GM21619 (cell line): ENCODE data around the gene UBR3.

Experiments used
- ATAC-seq: cut with Tn5 transposase; IDR thresholded peaks from one replicate; pipeline ENCODE4 v1.9.1; 2021; ENCODE audit not compliant: unreplicated experiment

UBR3 gene

DNA sequence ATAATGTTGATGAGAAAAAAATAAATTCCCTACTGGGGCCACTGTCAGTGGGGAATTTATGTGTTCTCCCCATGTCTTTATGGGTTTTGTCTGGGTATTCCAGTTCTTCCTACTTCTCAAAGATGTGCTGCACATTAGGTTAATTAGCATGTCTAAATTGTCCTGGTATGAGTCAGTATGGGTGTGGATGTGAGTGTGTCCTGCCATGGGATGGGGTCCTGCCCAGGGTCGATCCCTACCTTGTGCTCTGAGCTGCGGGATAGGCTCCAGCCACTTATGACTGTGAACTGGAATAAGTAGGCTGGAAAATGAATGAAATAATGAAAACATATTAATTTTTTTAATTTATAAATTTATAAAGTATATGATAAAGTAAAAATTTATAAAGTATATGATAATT lies 167.5 kb downstream of the UBR3 start:
- ATAC-seq = no peak

DNA sequence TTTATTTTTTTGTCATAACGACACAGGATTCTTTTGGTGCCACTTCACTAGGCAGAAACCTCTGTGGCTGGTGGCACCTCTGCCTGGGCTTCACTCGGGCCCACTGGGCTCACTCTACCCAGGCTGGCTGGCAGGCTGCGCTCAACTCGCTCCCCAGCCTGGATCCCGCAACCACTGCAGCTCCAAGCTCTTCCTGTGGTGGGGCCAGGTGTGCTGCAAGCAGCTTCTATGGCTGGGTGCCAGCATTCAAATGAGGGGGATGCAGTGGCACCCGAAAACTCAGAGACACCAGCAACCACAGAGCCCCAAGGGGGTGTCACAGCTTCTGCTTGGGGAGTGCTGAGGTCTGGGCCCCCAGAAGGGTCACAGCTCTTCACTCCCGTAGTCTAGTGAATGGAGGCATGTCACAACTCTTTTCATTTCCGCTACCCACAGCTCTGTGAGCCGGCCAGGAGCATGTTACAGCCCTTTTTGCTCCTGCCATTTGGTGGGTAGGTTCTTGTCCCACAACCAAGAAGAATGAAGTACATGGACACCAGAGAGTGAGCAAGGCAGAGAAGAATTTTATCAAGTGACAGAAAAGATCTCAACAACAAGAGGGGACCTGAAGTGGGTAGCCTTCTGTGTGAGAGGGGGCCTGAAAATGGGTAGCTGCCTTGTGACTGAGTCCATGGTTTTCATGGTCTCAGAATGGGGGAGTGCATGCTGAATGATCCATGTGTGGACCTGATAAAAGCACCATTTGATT lies 170.1 kb downstream of the UBR3 start:
- no peak for ATAC-seq

DNA sequence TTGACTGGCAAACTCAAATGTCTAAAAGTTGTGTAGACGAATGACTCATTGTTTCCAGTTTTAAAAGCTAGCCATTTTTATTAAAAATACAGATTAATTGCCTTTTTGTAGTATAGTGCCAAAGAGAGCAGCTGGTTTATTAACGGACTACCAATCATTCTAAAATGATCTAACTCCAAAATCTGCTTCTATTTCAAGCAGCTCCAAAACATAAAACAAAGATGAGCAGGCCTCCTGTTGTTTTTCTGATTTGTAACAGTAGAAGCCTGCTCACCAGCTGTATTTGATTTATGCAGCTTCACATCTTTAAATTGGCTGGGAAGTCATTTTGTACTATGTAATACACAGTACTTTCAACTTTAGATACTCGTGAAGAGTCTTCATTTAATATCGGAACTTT lies 171.8 kb downstream of the UBR3 start:
- no peak for ATAC-seq

DNA sequence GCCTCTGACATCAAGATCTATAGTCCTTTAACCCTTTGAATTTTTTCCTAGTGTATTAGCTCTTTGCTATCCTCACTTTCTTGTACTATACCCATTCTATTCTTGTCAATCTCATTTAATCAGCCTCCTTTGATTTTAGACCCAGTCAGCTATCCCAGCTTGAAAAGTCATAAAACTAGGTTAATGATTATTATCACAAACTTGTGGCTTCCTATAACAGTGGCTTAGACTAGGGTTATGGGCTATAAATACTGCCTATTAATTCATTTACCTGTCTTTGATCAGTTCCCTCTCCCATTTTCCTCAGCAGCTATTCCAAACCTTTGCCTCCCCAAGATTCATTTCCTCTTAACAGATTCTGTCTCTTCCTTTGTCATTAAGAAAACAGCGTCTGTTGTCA lies 174.8 kb downstream of the UBR3 start:
- ATAC-seq = no peak

DNA sequence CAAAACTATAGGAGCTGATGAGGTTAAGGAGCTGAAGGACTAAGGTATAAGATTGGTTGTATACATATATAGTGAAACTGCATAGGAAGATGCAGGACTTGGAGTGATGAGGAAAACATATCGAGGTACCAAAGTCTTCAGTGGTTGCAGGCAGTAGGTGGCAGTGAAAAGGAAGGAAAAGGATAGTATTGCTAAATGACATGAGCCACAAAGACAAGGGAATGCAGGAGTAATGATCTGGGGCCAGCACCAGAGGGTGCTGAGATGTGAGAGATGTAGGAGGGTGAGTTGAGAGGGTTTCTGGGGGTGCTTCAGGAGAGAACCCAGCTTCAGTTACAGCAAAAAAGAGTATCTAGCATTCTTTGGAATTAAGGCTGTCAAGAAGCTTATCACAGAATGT lies 178.4 kb downstream of the UBR3 start:
- no peak for ATAC-seq

DNA sequence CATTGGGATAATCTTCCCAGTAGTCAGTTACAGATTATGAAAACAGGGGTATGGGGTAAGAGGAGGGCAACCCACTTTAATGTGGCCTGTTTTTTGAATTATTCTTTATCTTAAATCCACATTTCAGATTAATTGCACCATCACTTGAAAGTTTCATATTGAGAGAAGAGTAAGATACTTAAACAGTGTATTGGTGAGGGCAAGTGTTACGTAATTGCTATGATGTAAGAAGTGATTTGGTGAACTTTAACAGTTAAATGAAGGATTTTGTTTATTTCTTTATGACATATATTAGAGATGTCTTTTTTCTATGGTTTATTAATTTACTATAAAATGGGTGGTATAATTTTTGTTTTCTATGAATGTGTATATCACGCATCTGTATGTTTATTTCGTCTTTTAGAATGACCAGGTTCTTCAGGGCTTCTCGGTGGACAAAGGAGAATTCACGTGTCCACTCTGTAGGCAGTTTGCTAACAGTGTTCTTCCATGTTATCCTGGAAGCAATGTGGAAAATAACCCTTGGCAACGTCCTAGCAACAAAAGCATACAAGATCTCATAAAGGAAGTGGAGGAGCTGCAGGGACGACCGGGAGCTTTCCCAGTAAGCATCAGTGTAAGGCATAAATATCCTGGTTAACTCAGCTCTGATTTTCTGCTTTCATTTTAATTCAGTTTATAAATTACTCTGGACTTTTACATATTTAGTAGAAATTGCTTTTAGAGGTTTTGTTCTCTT lies 179.5 kb downstream of the UBR3 start:
- ATAC-seq = no peak

DNA sequence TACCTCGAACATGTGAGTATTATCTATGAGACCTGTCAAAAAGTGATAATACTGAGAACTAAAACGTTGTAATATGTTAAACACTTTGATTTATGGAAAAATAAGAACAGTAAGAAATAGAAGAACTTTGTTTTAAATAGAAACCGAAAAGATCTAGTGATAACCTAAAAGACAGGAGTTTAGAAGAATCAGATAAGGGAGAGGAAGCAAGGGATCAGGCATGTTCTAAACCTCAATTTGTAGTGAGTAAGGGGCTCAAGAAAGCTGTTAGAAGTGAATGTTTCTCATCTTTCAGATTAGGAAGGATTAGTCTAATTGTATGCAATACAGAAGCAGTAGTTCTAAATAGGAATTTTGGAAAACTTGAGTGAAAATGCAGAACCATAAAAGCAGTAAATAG lies 182.0 kb downstream of the UBR3 start:
- ATAC-seq = no peak

DNA sequence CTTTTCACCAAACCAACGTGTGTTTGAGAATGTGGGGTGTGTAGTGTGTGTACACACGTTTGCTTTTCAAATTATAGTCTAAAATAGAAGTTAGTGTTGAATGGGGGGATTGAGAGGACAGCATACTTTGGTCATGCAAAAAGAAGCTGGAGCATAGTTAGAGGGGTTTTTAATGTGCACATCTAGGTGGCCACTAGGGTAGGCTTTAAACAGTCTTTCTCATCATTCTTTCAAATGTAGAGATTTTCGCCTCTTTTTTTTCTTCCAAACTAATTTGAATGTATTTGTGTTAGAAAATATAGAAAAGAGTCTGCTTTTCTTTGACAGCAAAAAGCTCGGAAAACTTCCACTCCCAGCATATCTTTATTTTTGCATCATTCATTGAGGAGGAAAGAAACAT lies 185.5 kb downstream of the UBR3 start:
- ATAC-seq = no peak

DNA sequence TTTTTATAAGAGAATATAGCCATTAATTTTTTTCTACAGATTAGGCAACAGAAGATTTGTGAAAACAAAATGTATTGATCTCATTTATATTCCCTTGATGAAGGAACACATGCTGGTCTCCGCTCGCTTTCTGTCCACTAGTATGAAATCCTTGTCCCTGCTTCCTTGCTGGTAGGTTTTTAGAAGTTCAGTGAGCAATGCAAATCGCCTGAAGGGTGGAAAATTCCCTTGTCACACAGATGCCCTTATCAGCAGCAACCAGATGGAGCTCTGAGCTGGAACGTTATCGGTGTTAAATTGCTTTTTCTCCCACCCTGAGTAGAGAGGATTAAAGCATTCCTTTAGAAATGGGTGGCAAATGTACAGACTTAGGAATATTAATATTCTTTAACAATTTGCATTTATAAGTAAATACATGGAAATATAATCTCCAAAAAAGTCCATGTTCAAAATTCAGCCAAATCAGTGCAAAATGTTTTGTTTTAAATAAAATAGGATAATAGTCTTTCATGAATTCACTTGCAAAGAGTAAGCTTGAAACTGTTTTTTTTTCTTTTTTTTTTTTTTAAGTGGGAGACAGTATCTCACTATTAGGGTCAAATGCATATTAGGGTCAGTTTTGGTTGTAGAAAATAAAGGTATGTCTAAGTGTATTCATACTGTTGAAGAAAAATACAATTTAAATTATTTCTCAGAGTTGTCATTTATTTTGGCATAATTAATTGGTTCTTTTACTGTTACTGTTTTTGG lies 186.7 kb downstream of the UBR3 start:
- no peak for ATAC-seq

DNA sequence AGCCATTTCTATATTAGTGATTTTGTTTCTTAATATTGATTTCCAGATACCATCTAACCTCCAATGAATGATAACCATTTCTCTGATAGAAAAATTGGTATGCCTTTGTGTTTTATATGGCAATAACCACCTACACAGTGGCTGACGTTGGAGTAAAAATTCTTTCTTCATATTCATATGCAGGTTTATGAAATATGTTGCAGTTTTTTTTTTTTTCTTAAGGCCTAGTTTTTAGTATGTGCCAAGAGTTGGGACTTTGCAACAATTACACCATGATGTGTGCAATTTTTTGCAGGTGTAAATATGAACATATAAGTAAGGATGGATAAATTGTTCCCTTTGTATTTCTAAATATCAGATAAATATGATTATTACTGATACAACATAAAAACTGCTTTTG lies 187.5 kb downstream of the UBR3 start:
- ATAC-seq = no peak

DNA sequence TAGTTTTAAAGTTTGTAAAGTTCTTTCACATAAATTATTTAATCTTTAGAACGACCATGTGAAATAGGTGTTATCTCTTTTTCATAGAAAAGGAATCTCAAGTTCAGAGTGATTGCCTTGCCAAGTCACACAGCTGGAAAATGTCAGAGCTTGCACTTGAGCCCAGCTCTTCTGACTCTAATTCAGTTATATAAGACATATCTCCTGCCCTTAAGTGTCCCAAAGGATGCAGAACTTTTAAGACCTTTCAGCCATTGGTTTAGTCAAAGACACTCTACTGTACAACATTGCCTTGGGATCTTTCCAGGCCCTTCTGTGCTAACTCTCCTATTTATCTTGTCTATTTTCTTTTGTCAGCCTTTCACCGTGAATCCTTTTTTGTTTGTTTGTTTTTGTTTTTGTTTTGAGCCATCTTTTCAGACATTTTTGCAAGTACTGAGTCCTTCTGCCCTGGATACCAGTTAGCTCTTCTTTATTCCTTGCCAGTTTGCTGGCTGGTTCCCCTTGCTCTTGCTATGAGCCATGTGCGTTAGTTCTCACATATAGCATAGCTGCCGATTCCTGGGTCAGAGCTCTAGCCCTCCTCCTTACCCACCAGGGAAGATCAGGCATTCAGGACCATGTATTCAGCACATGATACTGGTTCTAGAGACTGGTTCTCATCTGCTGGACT lies 190.7 kb downstream of the UBR3 start:
- no peak for ATAC-seq

DNA sequence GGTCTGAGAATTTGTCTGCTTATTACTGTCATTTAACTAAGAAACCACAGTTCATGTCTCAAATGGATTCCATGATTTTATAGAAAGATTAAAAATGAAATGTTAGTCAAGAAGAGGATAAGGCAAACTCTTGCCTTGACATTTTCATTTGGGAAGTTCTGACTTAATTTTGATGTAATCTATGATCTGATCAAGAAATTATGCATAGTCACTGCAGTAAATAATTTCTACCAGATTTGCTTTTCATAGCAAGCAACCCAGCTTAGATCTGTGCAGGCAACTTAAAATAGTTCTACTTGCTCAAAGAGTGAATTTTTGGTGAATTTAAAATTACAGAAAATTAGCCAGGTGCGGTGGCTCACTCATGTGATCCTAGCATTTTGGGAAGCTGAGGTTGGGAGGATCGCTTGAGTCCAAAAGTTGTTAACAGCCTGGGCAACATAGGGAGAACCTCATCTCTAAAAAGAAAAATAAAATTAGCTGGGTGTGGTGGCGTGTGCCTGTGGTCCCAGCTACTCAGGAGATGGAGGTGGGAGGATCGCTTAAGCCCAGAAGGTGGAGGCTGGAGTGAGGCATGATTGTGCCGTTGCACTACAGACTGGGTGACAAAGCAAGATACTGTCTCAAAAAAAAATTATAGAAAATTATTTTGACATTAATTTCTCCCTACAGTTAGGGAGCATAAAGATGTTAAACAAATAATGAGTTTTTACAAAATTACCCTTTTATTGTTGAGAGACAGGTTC lies 192.0 kb downstream of the UBR3 start:
- ATAC-seq = no peak

DNA sequence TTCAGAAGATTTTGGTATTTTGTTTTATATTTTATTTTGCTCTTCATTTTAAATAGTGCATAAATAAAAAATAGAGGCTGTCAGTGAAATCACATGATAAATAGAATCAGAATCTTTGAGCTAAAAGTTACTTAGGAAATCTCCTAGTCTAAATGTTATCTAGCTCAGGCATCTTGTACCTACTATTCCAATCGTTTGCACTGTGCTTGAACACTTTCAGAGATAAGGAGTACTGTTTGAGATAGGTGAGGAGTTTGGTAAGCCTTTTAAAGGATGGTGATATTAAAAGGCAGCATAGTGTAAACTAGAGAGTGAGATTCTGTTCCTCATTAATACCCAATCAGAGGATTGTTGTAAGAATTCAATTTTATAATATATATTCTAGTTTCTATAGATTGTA lies 193.5 kb downstream of the UBR3 start:
- ATAC-seq = no peak

DNA sequence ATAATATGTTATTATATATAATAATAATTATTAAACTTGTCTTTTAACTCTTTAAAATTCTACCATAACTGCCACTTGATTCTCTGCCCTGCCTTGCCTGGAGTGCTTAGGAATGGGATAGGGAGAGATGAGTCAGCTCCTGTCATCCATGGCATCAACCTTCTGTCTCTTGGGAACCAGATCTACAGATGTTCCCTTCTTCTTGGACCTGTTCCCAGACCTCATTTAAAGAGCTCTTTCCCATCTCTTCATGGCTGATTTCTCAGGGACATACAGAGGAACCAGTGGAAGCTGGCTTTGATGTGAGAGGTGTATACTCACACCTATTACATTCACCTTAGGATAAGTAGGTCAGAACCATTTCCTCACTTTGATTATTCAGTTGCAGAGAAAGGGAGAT lies 195.4 kb downstream of the UBR3 start:
- ATAC-seq = no peak

DNA sequence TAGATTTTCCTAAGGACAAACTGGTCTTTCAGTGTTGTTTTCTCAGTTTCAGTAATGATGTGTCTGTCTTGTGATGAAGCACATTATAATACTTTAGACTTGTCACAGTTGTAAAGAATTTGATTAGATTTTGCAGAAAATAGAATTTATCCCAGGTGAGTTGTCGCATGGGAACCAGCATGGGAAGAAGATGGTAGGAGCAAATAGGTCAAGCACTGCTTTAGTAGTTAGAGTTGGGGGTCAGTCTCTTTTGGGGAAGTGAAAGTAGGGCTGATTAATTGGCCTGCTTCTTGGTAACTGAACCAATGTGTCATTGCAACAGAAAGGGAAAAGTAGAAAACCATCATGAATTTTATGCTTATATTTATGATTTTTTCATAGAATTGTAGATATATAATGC lies 197.5 kb downstream of the UBR3 start:
- no peak for ATAC-seq

DNA sequence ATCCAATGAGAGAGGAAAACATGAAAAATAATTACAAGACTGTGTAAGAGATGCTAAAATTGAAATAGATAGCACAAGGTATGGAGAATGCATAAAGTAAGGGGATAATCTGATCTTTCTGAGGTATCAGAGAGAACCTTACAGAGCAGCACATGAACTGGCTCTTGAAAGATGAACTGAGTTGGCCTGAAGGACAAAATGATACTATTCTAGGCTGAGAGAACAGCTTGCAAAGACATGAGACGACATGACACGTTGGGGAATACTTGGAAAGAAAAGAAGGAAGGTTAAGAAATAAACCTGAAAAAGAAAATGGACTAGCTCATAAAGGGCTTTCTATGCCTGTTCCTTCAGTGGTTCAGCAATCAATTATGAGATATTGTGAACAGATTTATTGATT lies 198.0 kb downstream of the UBR3 start:
- no peak for ATAC-seq

DNA sequence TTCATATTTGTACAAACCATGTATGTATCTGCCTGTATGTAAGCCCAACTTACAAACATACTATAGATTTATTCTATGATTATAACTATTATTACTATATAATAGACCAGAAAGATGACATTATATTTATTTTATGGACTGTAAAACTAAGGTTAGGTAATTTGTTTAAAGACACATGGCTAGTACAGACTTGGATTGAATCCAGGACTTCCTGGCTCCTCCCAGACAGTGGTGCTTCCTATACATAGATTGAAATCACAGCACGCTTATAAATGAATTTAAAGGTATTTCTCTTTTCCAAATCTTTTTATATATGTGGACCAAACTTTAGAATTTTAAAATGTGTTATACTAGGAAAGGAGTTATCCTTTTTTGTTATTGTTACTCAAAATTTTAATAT lies 199.1 kb downstream of the UBR3 start:
- no peak for ATAC-seq

DNA sequence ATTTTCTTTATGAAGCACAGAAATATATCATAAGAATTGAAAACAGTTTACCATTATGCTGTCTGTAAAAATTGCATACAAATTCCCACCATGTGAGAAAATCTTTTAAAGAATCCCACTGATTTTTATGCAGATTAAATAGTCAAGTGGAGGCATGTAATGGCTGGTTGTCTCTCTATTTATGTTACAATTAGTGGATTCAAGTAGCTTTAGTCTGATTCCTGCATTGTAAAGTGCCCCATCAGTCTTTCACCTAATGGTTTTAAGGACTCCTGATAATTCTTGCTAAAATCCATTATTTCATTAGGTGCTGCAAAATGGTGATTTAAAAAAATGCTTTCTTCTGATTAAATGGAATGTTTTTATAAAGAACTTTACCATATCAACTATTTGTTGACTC lies 202.3 kb downstream of the UBR3 start:
- no peak for ATAC-seq

DNA sequence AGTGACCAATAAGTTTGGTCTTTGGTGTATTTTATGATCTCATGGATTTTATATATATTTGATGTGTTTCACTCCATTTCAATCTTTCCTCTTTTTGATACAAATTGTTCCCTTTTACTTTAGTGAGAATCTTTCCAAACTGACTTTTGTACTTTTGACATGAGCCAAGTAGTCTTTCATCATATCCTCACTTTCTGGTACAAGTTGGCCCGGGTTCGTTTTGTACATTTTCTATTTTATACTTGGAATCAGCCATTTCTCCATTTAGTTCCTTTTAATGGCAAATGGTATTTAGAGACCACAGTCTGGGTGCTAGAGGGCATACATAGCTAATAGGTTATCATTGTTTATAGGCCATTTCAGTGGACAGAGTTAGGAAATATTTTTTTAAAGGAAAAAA lies 202.8 kb downstream of the UBR3 start:
- ATAC-seq = no peak

DNA sequence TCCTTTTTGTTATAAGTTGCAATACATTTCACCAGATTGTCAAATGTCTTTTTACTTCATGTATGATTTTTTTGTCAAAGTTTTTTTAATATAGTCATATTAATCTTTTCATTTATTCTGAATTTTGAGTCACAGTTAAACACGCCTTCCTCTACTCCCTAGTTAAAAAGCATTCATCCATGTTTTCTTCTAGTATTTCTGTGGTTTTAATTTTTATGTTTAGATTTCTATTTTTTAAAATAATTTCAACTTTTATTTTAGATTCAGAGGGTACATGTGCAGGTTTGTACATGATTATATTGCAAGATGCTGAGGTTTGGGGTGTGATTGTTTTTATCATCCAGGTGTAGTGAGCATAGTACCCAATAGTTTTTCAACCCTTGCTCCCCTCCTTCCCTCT lies 204.0 kb downstream of the UBR3 start:
- no peak for ATAC-seq

DNA sequence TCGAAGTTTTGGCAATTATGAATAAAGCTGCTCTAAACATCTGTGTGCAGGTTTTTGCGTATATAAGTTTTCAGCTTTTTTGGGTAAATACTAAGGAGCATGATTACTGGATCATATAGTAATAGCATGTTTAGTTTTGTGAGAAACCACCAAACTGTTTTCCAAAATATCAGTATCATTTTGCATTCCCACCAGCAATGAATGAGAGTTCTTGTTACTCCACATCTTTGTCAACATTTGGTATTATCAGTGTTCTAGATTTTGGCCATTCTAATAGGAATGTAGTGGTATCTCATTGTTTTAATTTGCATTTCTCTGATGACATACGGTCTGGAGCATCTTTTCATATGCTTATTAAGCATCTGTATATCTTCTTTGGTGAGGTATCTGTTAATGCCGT lies 207.3 kb downstream of the UBR3 start:
- ATAC-seq = no peak
